Measurements from ENCODE around the gene RBM4B.
"Not testable (repeated sequence)": the region's sequence is repeated elsewhere in the genome, so short reads cannot be mapped to it uniquely, and the experiment has no call there.

Gene RBM4B

GRCh38 chr11:66686100-66686785, 8.6 kb upstream of the RBM4B start:
- DNase-seq = no peak

DNA sequence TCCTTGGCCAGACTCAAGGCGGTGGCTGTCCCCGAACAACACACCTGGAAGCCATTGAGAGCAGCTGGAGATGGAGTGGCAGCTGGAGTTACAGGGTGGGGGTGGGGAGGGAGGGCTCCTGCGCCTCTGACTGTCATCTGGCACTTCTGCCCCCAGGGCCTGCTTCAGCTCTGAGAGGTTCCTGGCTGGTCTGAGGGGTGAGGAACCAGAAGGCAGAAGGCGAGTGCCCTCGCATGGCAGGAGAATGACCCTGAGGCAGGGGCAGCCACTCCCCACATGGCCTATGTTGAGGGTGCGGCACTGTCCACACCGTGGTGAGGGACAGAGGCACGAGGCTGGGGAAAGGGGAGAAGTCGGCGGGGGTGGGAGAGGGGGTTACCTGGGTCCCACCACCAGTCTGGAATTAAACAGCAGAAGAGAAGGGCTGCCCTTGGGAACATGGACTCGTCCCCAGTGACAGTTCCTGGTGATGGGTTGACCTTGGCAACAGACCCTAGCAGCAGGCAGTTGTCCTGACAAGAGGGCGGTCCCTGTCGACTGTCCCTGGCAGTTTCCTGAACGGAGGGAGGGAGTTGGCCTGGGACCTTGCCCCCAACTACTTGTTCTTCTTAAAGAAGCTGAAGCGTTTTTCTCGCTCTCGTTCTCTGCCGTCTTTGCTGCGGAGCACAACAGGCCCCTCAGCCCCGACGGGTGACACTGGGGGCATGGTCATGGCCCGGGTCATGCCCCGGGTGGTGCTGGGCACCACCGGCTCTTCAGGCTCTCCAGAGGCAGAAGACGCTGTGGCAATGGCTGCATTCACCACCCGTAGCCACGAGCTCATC, 7.8 kb upstream of the RBM4B start:
- no peak for DNase-seq

DNA sequence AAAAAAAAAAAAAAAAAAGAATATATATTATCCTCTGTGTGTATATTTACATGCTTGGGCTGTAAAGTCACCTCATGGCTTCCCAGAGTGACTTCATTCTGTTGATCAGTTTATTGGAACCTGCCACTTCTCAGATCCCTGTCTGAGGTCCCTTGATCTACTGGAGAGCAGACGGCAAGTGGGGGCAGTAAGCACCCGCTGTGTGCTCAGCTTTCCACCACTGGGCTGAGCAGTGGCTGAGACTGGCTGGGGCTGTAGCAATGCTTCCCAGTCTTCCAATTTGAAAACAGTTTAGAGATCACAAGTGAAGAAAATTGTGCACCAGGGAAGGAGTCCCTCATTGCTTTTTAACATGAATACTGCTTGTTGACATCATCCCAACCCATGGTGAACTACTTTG, 6.9 kb upstream of the RBM4B start:
- no peak for DNase-seq

GRCh38 chr11:66683877-66684276, 6.2 kb upstream of the RBM4B start:
- no peak for DNase-seq

DNA sequence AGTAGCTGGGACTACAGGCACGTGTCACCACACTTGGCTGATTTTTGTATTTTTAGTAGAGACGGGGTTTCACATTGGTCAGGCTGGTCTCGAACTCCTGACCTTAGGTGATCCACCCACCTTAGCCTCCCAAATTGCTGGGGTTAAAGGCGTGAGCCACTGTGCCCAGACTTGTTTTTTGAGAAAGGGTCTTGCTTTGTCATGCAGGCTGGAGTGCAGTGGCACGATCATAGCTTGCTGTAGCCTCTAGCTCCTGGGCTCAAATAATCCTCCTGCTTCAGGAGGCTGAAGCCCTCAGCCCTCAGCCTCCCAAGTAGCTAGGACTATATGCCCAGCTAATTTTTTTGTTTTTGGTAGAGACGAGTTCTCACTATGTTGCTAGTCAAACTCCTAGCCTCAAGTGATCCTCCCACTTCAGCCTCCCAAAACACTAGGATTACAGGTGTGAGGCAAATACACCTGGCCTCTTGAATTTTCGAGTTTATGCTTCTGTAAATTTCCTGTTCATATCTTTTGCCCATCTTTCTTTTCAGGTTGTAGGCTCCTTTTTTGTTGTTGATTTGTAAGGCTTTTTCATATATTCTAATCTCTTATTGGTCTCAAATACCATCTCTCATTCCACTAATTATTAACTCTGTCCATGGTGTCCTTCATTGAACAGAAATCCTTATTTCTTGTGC, 3.4 kb upstream of the RBM4B start:
- DNase-seq = no peak

DNA sequence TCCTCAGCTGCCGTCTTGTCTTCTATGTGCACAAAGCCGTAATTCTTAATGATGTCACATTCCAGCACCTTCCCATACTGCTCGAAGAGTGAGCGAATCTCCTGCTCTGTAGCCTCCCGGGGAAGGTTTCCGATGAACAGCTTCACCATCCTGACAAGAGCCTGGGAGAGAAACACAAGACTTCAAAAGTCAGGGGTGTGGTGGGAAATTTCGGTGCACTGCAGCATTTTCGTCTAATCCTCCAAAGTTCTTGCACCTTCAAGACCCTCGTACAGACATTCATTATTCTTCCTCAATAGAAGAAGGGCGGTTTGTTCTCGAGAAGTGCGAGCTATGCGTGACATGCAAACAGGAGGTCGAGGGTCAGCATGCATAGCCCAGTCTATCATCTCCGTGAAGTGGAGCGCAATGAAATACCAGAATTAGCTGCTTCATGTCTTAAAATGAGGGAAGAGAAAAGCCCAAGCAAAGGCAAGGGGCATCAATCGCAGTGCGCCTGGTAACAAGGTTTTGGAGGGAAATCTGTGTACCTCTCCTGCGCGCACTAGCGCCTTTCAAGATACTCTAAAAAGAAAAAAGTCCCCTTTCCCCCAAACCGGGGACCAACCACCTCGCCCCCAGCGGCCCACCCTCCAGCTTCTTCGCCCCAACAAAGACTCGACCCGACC, 622 bp downstream of the RBM4B start:
- DNase-seq = no peak

DNA sequence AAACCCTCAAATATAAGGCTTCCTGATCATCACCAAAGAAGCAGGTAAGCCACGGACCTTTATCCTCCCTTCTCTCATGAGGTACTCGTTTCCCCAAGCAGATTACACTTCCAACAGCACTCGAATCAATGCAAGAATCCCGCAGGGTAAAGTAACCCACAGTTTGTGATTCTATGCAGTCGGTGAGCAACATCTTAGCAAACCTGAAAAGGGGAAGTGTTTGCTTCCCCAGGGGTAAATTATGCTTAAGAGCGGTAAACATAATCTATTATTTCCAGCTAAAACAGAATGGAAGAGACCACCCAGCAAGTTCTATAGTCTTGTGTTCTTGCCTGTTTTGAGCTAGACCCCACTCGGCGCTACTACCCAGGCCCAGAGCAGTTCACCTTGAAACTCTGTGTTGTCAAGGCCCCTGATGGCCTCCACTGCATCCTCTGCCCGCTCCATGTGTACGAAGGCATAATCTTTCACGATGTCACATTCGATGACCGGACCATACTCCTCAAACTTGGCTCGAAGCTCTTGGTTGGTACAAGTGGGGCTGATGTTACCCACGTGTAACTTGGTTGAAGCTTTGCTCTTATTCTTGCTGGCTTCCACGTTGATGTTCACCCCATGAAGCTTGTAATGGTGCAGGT, 1.3 kb downstream of the RBM4B start:
- DNase-seq = no peak

GRCh38 chr11:66674964-66675602, 2.6 kb downstream of the RBM4B start:
- DNase-seq = no peak

DNA sequence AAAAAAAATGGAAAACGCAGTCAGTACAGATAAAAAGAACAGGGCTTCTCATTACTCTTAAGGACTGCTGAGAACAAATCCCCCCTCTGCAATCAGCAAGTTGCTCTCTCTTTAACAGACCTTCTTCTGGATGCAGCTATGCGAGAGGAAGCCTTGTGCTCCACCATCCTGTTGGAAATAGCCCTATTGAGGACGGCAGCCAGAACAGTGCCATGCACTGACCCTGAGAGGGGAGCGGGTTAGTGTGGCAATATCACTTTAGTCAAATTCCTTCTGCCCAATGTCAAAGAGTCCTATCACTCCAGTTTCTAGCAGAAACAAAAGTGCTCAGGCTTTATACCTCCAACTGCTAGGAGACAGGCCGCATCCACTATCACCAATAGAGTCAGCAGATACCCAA, 6.9 kb downstream of the RBM4B start:
- DNase-seq = no peak

DNA sequence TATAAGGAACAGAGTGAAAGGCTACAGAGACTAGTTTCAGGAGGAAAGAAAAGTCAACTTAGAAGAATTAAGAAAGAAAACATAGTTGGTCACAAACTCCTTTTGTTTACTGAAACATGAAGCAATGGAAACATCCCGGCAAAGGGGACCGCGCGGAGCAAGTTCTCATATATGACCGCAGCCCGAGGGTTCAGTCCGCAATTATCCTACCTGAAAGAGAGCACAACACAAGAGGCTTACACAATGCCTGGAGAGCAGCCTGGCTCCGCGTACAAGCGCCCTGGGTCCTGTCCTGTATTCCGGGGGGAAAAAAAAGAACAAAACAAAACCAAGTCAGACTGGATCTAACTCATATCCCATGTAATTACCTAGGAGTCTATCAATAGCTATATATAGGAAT, 12.3 kb downstream of the RBM4B start:
- DNase-seq = no peak

GRCh38 chr11:66663741-66664296, 13.9 kb downstream of the RBM4B start:
- DNase-seq = no peak

DNA sequence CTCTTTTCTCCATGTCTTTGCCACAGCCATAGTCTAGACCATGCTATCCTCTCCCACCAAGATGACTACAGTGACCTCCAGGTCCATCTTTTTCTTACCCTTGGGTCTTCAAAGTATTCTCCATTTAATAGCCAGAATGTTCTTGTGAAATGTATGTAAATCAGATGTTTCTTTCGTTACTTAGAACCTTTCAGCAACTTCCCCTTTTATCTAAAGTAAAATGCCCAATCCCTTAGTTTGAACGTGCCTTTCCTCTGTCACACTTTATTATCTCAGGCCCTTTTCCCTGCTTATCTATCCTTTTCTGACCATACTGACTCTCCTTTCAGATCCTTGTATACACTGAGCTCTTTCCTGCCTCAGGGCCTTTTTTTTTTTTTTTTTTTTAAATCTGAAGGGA, 17.9 kb downstream of the RBM4B start:
- no peak for DNase-seq

DNA sequence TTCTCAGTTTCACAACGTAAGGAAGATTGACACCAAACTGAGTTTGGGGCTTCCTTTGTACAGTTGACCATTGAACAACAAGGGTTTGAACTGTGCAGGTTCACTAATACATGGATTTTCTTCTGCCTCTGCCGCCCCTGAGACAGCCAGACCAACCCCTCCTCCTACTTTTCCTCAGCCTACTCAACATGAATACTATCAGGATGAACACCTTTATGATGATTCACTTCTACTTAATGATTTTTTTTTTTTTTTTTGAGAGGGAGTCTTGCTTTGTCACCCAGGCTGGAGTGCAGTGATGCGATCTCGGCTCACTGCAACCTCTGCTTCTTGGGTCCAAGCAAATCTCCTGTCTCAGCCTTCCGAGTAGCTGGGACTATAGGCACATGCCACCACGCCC, 24.6 kb downstream of the RBM4B start:
- DNase-seq = no peak

- DNase-seq = no peak
These were observed 25.0 kb downstream of the RBM4B start for GRCh38 chr11:66652651-66653050.

DNA sequence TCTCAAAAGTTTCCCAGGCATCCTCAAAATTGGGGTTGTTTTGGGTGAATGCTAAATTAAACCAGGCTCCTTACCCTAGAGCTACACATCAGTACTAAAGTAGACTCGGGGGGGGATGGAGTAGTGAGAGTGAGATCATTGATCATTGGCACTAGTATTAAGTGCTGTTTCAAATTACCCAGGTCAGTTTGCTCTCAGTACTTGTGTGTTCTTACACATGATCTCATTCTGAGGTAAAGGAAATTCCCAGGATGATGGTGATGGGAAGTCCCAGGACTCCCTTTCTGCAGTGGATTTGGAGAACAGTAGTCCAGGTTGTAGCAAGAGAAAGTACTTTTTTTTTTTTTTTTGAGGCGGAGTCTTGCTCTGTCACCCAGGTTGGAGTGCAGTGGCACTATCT, 26.7 kb downstream of the RBM4B start:
- DNase-seq = no peak

GRCh38 chr11:66649903-66650302, 27.8 kb downstream of the RBM4B start:
- no peak for DNase-seq

DNA sequence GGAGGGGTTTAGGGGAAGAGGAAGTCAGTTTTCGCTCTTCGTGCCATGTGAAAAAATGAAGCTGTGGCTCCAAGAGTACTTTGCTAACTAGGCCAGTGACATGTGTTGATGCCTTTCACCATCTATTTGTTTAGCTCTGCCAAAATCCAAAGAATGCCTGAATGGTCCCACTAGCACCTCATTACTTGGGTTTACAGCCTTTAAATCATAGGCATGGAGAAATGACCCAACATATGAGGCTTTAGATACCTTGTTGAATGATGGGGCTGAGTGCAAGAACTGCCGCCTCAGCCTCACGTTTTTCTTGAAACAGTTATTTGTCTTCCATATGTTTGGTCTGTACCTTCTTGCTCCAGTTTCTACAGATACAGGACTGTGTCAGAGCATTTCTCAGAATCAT, 30.9 kb downstream of the RBM4B start:
- no peak for DNase-seq

DNA sequence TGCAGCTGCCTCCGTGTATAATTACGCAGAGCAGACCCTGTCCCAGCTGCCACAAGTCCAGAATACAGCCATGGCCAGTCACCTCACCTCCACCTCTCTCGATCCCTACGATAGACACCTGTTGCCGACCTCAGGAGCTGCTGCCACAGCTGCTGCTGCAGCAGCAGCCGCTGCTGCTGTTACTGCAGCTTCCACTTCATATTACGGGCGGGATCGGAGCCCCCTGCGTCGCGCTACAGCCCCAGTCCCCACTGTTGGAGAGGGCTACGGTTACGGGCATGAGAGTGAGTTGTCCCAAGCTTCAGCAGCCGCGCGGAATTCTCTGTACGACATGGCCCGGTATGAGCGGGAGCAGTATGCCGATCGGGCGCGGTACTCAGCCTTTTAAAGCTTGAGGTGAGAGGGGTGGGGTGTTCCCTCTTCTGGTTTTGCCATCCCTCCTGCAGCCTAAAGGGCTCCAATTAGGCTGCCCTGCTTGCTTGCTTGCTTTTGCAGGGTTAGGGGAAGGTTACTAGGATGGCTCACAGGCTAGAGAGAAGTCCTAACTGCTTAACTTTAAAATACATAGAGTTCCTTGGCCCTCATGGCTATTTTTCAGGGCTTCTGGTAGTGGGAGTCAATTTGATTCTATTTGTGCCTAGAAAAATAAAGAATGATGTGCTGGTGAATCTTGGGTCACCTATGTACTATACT, 33.8 kb downstream of the RBM4B start:
- DNase-seq = no peak

GRCh38 chr11:66641834-66642233, 35.9 kb downstream of the RBM4B start:
- no peak for DNase-seq

DNA sequence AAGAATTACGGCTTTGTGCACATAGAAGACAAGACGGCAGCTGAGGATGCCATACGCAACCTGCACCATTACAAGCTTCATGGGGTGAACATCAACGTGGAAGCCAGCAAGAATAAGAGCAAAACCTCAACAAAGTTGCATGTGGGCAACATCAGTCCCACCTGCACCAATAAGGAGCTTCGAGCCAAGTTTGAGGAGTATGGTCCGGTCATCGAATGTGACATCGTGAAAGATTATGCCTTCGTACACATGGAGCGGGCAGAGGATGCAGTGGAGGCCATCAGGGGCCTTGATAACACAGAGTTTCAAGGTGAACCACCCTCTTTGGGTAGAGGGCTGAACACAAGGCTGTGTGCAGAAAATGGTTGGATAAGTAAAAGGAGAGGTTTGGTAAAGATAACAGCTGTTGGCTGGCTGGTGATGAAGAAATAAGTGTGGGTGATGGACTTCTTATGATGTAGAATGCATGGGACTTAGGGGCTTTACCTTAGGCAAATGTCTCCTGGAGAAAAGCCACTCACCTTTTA, 37.8 kb downstream of the RBM4B start:
- DNase-seq = not testable (repeated sequence)

All from activated CD4-positive, alpha-beta T cell treated with anti-CD3 and anti-CD28 coated beads, Interleukin-10, Interleukin-2, amounts not matched to agents 100 ng/mL and 50 ng/mL, durations not matched to agents 16 hours and 8 hours (primary cell).